ENCODE measurements around the gene N4BP3. TPM values are rescaled to one million over a fixed set of nuclear protein-coding genes. Genes with fewer than 3 reads are reported as not detected.

Gene N4BP3
- total and polyA plus RNA-seq, 4 donors = 6.1 to 11.4 (median 8.6) TPM

- peak overlapping the region in 1 of 2 donors; percentile 4 for H3K27ac ChIP-seq (ENCODE audit: low read depth in 1 of 2, low read length in 1 of 2)
- peaks cover 0 to 21% (median 0%) of the 10 kb centered on the region in 5 donors for H3K4me1 ChIP-seq (ENCODE audit: control insufficient read depth in 5 of 5, insufficient read depth in 5 of 5, low read length in 5 of 5)
- WGBS, 2 donors = 14 to 15% methylated on average over 28 of the region's 28 CpGs
- no peak for TF ChIP-seq CTCF (IDR thresholded peaks at IDR 0.05; ENCODE audit: control extremely low read depth, extremely low read depth)
- no peak overlapping the region for H3K9ac ChIP-seq (ENCODE audit: insufficient read depth in 1 of 2, low read length in 2 of 2)
- H3K9me3 ChIP-seq (ENCODE audit: control insufficient read depth in 4 of 4, insufficient read depth in 3 of 4, low read length in 3 of 4) = no peaks in the 10 kb centered on the region
- peaks cover 0 to 43% (median 40%) of the 10 kb centered on the region in 3 donors for H3K27me3 ChIP-seq (ENCODE audit: control insufficient read depth in 3 of 3, insufficient read depth in 3 of 3, low read length in 2 of 3)
- no peaks in the 10 kb centered on the region for H3K36me3 ChIP-seq (ENCODE audit: control insufficient read depth in 4 of 4, insufficient read depth in 4 of 4, low read length in 4 of 4)
- H3K4me3 ChIP-seq = peak overlapping the region; percentile 74
- ATAC-seq (ENCODE audit: insufficient read depth, low FRiP score) = peak; percentile 12
- no peak for DNase-seq
Observed at GRCh38 chr5:178114325-178115135, 1.2 kb downstream of the N4BP3 start.

- Histone ChIP-seq H3K9ac (ENCODE audit: insufficient read depth in 1 of 2, low read length in 2 of 2) (no peak overlapping the region), H3K36me3 (ENCODE audit: control insufficient read depth in 4 of 4, insufficient read depth in 4 of 4, low read length in 4 of 4) (no peaks in the 10 kb centered on the region), H3K4me3 (peak overlapping the region; percentile 74), H3K4me1 (ENCODE audit: control insufficient read depth in 5 of 5, insufficient read depth in 5 of 5, low read length in 5 of 5) (peaks cover 0 to 21% (median 0%) of the 10 kb centered on the region in 5 donors), H3K9me3 (ENCODE audit: control insufficient read depth in 4 of 4, insufficient read depth in 3 of 4, low read length in 3 of 4) (no peaks in the 10 kb centered on the region), H3K27me3 (ENCODE audit: control insufficient read depth in 3 of 3, insufficient read depth in 3 of 3, low read length in 2 of 3) (peaks cover 0 to 43% (median 40%) of the 10 kb centered on the region in 3 donors), H3K27ac (ENCODE audit: low read depth in 1 of 2, low read length in 1 of 2) (peak overlapping the region in 1 of 2 donors; percentile 62)
- no peak for DNase-seq
- no peak for ATAC-seq (ENCODE audit: insufficient read depth, low FRiP score)
- no peak for TF ChIP-seq CTCF (IDR thresholded peaks at IDR 0.05; ENCODE audit: control extremely low read depth, extremely low read depth)
- 55 to 59% methylated on average over 12 of the region's 12 CpGs for WGBS, 2 donors
Observed at GRCh38 chr5:178115136-178115813, 1.9 kb downstream of the N4BP3 start.

- no peak for DNase-seq
- peak overlapping the region in 1 of 2 donors; percentile 62 for H3K27ac ChIP-seq (ENCODE audit: low read depth in 1 of 2, low read length in 1 of 2)
- 32 to 57% methylated on average over 7 of the region's 7 CpGs for WGBS, 2 donors
- TF ChIP-seq CTCF (IDR thresholded peaks at IDR 0.05; ENCODE audit: control extremely low read depth, extremely low read depth) = no peak
- H3K9ac ChIP-seq (ENCODE audit: insufficient read depth in 1 of 2, low read length in 2 of 2) = no peak overlapping the region
- H3K4me3 ChIP-seq = peak overlapping the region; percentile 6
- peaks cover 0 to 21% (median 2%) of the 10 kb centered on the region in 5 donors for H3K4me1 ChIP-seq (ENCODE audit: control insufficient read depth in 5 of 5, insufficient read depth in 5 of 5, low read length in 5 of 5)
- H3K36me3 ChIP-seq (ENCODE audit: control insufficient read depth in 4 of 4, insufficient read depth in 4 of 4, low read length in 4 of 4) = peaks cover 0 to 3% (median 0%) of the 10 kb centered on the region in 4 donors
- no peak for ATAC-seq (ENCODE audit: insufficient read depth, low FRiP score)
- H3K9me3 ChIP-seq (ENCODE audit: control insufficient read depth in 4 of 4, insufficient read depth in 3 of 4, low read length in 3 of 4) = no peaks in the 10 kb centered on the region
- peaks cover 0 to 43% (median 40%) of the 10 kb centered on the region in 3 donors for H3K27me3 ChIP-seq (ENCODE audit: control insufficient read depth in 3 of 3, insufficient read depth in 3 of 3, low read length in 2 of 3)
Observed at GRCh38 chr5:178115814-178116142, 2.4 kb downstream of the N4BP3 start.
